GM18861 (cell line): ENCODE results near the gene OR52K2.
A peak's percentile ranks its signal among the peaks of the same experiment; 100 is the strongest.
"Not testable (repeated sequence)": the region's sequence is repeated elsewhere in the genome, so short reads cannot be mapped to it uniquely, and the experiment has no call there.

Experiments
- ATAC-seq: cut with Tn5 transposase; IDR thresholded peaks from one replicate; pipeline ENCODE4 v1.9.1; 2021; ENCODE audit not compliant: unreplicated experiment

OR52K2 gene

DNA sequence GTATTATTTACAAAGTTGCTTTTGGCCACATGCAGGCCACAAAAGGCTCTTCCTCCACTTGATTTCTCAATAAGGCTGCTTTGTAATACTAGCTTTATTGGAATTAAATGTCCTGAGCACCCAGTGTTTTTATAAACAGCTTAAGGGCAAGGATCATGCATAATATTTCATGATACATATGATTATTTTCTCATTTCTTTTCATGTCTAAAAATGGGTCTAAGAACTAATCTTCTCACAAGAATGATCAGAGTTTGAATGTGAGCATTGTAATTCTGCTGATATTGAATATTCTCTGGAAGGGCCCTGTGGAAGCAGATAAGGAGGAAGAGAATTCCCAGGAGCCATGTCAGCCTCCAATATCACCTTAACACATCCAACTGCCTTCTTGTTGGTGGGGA lies at the start of gene OR52K2:
Gene OR52K2, plus strand, starts transcription at position 301 of the 400 bp plus-strand sequence. Its CDS starts 45 bp downstream, at position 346.
- ATAC-seq: no peak

DNA sequence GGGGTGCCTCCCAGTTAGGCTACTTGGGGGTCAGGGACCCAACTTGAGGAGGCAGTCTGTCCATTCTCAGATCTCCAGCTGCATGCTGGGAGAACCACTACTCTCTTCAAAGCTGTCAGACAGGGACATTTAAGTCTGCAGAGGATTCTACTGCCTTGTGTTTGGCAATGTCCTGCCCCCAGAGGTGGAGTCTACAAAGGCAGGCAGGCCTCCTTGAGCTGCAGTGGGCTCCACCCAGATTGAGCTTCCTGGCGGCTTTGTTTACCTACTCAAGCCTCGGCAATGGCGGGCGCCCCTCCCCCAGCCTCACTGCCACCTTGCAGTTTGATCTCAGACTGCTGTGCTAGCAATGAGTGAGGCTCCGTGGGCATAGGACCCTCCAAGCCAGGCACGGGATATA lies 42.9 kb upstream of the OR52K2 start:
- ATAC-seq: not testable (repeated sequence)

DNA sequence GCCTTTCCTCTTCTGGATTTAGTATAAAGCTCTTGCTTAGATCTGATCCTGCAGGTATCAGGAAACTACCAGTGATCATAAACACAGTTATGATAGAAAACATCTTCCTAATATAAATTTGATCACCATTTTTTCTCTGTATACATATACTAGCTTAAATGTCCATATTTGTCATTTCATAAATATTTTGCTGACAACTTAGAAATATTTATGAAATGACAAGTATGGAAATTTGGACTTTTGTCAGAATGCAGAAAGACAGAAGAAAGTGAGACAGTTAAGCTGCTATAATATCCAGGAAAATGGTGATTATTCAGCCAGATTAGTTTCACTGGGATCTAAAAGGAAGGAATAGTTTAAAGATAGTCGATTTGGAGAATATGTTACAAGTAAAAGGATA lies 32.8 kb upstream of the OR52K2 start:
- no peak for ATAC-seq

- no peak for ATAC-seq
These were observed 32.3 kb upstream of the OR52K2 start for GRCh38 chr11:4416816-4417215.

DNA sequence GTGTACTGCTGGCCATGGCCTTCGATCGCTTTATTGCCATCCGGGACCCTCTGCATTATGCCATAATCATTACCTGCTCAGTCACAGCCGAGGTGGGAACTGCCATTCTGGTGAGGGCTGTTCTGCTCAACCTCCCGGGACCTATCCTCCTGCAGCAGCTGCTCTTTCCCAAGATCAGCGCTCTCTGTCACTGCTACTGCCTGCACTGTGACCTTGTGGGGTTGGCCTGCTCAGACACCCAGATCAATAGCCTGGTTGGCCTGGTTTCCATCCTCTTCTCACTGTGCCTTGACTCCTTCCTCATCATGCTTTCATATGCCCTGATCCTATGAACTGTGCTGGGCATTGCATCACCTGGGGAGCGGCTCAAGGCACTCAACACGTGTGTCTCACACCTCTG lies 30.7 kb upstream of the OR52K2 start:
- no peak for ATAC-seq

- no peak for ATAC-seq
These were observed 19.0 kb upstream of the OR52K2 start for GRCh38 chr11:4430051-4430450.

GRCh38 chr11:4433856-4434255 lies 15.2 kb upstream of the OR52K2 start:
- no peak for ATAC-seq

DNA sequence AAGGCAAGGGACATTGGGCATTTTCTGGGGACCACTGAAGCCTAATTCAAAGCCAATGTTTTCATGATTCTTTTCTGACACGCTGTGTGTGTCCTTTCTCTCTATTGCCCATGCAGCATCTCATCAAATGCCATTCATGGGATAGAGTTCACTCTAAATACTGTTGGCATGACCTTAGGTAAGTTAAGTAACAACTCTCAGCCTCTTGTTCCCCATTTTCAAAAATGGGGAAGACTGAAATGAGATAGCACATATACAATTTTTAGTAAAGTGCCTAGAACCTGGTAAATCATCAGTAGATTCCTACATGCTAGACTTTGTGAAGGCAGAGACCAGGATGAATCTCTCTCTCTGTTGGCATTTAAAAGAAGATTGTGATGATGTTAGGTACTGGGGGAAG lies 12.7 kb upstream of the OR52K2 start:
- no peak for ATAC-seq

- no peak for ATAC-seq
These were observed 7.6 kb upstream of the OR52K2 start for GRCh38 chr11:4441515-4441914.

DNA sequence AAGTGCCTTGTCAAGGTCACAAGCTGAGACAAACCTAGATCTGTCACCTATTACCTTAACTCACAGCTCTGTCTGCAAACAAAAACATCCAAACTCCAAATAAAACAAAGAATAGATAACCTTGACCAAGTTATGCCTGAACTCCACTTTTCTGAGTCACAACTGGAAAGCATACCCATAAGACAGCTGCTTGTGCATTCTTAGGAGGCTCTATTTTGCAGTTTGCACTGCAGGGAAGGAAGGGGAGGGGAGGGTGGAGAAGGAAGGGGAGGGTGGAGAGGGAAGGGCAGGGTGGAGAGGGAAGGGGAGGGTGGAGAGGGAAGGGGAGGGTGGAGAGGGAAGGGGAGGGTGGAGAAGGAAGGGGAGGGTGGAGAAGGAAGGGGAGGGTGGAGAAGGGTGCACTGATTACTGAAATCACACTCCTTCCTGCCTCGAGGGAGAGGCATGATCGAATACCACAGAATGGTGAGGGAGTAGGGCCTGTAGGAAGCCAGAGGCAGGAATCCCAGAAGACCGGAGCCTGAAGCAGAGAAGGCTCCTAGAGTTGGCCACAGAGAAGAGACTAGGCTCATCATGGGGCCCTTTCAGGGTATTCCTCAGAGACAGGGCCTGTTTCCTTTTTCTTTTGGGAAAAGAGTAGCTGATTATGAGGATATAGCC lies 5.7 kb upstream of the OR52K2 start:
- ATAC-seq: no peak

DNA sequence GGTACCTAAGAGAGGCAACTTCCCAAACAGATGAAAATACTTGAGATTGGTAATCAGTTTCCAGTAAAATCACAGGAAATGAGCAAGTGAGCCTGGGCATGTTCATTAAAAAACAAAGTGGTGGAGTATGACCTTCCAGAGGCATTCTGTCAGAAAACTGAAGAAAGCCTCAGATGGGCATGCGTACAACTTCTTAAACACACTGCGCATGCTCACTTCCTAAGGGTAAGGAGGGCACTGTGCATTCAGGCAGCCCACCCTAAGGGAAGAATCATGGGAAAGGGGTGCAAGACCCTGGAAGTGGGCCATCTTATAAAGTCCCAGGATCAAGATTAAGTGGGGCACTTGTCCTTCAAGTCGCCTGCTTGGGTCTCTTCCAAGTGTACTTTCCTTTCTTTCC lies 4.0 kb downstream of the OR52K2 start:
- ATAC-seq: no peak

- no peak for ATAC-seq
These were observed 4.9 kb downstream of the OR52K2 start for GRCh38 chr11:4454021-4454420.

DNA sequence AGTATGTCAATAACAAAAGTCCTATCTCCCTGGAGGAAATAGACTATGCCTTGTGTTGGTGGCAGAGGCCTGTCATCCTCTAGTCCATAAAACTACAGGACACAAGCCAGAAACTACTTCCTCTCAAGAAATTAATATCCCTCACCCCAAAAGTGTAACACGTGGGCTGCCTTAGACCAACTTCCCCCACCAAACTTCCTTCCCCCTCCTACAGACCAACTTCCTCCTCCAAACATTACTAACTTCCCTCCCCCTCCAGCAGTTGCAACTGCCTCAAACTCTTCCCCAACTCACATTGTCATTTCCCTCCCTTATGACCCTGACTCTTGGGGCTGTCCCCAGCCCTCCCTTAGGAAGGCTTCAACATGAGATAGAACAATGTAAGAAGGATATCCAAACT lies 6.3 kb downstream of the OR52K2 start:
- ATAC-seq: no peak

- ATAC-seq: peak; percentile 96
These were observed 10.4 kb downstream of the OR52K2 start for GRCh38 chr11:4459500-4459899.

DNA sequence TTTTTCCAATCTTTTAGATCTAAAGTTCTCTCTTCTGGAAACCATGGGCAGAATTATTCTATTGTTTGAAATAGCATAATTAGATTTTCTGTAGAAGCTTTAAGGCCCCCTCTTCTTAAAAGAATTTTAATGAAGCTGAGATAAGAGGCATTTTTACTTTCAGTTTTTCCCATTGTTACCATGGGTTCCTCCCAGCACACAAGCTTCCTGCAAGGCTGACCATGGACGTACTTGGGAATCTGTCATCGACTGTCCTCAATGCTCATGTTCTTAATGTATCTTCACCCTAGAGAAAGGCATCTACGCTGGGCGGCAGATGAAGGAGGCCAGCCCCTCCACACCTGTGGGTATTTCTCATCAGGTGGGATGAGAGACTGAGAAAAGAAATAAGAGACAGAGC lies 11.1 kb downstream of the OR52K2 start:
- no peak for ATAC-seq

GRCh38 chr11:4464216-4465159 lies 15.4 kb downstream of the OR52K2 start:
- no peak for ATAC-seq

- ATAC-seq: no peak
These were observed 16.3 kb downstream of the OR52K2 start for GRCh38 chr11:4465407-4465806.

DNA sequence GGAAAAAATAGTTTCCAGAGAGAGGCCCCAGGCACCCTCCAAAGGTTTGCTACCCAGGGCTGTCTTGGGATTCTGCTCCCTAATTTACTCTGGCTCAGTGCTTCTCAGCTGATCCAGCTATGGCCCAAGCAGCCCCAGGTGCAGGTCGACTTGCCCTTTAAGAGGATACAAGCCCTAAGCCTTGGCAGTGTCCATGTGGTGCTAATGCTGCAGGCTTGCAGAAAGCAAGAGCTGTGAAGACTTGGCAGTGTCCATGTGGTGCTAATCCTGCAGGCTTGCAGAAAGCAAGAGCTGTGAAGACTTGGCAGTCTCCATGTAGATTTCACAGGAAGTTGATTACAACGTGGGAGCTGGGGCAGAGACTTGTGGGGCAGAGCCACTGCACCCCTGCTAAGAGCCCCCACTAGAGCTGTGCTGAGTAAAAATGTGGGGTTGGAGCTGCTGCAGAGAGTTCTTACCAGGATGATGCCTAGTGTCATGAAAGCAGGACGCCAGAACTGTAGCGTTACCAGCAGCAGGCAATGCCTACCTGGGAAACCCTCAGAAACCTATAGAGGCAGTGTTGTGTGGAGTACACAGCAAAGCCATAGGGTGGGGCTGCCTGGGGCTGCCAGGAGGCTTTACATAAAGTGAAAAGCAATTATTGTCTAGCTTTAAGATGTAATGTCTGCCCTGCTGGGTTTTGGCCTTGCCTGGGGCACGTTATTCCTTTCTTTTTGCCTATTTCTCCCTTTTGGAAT lies 17.2 kb downstream of the OR52K2 start:
- ATAC-seq: no peak

DNA sequence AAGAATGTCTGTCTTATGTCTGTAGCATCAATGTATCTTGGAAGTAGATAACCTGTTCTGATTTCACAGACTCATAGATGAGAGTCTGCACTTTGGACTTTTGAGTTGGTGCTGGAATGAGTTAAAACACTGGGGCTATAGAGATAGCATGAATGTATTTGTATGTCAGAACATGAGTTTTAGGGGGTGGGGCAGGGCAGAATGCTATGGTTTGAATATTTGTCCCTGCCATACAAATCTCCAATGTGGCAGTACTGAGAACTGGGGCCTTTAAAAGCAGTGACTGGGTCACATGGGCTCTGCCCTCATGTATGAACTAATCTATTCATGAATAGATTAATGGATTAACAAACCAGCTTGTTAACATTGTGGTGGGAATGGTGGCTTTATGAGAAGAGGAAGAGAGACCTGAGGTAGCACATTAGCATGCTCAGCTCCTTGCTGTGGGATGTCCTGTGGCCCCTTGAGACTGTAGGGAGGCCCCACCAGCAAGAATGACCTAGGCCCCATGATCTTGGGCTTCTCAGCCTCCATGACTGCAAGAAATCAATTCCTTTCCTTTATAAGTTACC lies 17.9 kb downstream of the OR52K2 start:
- ATAC-seq: peak; percentile 86

- ATAC-seq: no peak
These were observed 18.9 kb downstream of the OR52K2 start for GRCh38 chr11:4467811-4468606.
